Glomerular visceral epithelial cell (primary cell): Measurements from ENCODE around the gene SPATA12.

Experiments
- DNase-seq: peaks from one replicate; pipeline ENCODE4 v3.0.0-alpha.2; 2016; ENCODE audit errors: extremely low spot score

Gene SPATA12

GRCh38 chr3:57060089-57060821 lies at the start of gene SPATA12:
Gene SPATA12 (plus strand): TSS chr3:57060664. CDS start chr3:57073695, 13,031 bp downstream.
- DNase-seq: peak; percentile 90

GRCh38 chr3:57011022-57011421 lies 49.4 kb upstream of the SPATA12 start:
- no peak for DNase-seq

DNA sequence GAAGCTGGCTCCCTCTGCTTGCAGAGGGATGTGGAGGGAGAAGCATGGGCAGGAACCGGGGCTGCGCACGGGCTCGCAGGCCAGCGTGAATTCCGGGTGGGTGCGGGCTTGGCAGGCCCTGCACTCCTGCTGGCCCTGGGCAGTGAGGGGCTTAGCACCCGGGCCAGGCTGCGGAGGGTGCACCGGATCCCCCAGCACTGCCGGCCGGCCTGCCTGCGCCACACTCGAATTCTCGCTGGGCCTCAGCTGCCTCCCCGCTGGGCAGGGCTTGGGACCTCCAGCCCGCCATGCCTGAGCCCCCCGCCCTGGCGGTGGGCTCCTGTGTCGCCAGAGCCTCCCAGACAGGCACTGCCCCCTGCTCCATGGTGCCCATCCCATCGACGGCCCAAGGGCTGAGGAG lies 47.6 kb upstream of the SPATA12 start:
- DNase-seq: no peak

GRCh38 chr3:57015350-57015729 lies 45.1 kb upstream of the SPATA12 start:
- DNase-seq: no peak

GRCh38 chr3:57015912-57016311 lies 44.6 kb upstream of the SPATA12 start:
- DNase-seq: no peak

- DNase-seq: peak; percentile 15
Observed at GRCh38 chr3:57017459-57017845, 43.0 kb upstream of the SPATA12 start.

DNA sequence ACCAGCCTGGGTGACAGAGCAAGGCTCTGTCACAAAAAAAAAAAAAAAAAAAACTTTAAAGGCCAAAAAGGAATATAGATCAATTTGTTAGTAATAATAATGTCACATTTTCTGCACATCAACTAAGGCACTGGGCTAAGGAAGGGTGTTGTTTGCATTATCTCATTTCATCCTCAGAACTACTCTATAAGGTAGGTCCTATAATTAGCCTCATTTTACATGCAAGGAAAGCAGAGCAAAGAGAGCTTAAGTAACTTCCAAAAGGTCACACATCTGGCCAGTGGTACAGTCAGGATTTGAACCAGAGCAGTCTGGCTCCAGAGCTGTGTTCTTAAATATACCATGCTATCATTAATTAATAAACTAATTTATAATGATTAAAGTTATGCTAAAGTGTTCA lies 42.2 kb upstream of the SPATA12 start:
- no peak for DNase-seq

DNA sequence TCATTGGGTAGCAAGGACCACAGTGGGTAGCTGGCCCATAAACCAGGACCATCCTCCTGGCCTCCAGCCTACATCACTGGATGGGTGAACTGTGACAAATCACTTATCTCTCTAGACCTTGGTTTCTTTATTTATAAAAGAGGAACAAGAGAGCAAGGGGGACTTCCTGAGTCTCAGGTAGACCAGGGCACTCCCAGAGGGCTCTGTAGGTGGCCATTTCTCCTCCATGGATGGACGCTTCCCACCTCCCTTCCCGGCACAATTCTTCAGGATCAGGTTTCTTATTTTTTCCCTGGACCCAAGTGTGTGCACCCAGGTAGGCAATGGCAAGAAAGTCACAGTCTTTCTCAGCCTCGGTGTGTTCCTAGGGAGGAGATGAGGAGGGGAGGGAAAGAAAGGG lies 41.4 kb upstream of the SPATA12 start:
- no peak for DNase-seq

- DNase-seq: no peak
Observed at GRCh38 chr3:57025237-57025636, 35.2 kb upstream of the SPATA12 start.

DNA sequence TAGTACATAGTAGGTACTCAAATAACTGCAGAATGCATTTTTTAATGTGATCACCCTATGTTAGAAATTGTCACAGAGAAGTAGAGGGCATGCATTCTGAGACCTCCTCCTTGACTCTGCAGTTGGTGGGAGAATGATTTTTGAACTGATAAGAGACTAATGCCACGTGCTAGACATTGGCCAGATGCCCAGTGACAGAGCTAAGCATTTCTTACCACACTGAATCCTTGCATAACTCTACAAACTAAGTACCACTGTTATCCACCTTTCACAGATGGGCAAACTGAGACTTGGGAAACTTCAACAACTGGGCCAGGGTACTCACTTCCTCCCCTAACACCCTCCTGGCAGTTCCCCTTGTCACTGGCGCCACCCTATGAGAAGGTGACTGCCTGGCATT lies 33.5 kb upstream of the SPATA12 start:
- DNase-seq: peak; percentile 33

GRCh38 chr3:57029383-57029782 lies 31.1 kb upstream of the SPATA12 start:
- DNase-seq: no peak

DNA sequence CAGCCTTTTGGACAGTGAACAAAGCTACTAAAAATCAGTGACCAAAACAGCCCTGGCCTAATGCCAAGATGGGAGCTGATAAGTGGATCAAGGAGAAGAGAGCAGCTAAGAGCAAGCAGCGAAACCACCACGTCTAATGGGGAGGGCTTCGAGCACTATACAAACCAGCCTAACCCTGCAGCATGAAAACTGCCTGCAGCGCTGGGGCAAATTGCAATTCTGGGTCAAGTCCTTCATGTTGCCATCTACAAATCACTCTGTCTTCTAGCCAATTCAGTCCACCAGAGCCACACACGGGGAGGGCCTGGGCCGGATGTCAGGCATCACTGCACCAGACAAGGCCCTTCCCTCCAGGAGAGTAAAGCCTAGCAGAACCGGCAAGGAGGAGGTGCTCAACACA lies 30.5 kb upstream of the SPATA12 start:
- DNase-seq: peak; percentile 67

DNA sequence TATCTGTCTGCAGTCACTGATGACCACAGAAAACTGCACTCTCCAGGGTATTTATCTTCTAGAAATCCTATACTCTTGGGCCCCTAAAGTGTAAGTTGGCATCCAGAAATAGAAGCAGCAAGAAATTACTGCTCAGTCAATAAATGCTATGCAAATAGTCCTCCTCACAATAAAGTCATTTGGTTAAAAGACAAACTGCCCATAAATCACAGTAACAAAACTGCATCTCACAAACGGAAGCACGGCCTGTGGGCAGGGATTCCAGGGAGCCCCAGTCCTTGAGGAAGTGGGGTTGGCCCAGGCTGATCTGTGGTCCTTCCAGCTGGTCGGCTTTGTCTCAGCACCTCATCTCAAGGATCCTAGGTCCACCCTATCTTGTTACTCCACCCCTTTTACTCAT lies 29.7 kb upstream of the SPATA12 start:
- DNase-seq: no peak

GRCh38 chr3:57031631-57032541 lies 28.6 kb upstream of the SPATA12 start:
- DNase-seq: no peak

DNA sequence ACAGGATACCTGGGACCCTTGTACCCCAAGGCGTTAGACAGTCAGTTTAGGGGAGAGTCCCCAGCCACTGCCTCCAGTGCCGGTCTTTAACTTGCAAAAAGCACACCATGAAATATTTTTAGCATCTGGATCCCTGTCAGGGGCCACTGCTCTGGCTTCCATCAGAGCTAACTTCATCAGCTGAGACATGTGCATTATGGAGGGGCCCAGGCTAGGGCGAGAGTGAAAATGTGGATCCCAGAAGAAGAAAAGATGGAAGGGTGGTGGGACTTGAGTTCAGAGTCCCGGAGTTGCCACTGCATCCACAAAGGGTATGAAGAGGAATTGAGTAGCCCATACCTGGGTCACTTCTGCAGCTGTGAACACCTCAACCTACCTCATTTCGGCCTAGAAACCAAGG lies 23.5 kb upstream of the SPATA12 start:
- DNase-seq: no peak

DNA sequence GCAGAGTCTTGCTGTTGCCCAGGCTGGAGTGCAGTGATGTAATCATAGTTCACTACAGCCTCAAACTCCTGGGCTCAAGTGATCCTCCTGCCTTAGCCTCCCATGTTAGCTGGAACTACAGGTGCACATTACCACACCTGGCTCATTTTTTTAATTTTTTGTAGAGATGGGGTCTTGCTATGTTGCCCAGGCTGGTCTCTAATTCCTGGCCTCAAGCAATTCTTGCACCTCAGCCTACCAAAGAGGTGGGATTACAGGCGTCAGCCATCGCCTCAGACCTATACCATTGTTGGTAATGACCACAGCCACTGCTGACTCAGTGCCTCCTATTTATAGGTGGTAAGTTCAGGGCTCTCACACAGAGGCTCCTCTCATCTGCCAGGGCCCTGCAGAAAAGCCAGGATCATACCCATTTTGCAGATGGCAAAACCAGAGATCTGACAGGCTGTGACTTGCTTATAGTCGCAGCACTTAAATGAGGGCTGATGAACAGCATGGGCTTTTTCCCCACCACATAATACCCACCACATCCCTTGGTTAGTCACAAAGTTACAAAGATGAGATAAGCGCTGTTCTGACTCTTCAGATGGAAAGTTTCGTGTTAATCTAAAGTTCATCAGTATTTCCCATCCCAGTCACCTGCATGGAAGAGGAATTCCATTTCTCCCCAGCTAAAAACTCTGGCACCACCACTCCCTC lies 21.8 kb upstream of the SPATA12 start:
- no peak for DNase-seq

GRCh38 chr3:57041674-57042073 lies 18.8 kb upstream of the SPATA12 start:
- DNase-seq: no peak

GRCh38 chr3:57043518-57043917 lies 16.9 kb upstream of the SPATA12 start:
- DNase-seq: peak; percentile 56

GRCh38 chr3:57046101-57046765 lies 14.2 kb upstream of the SPATA12 start:
- DNase-seq: no peak

DNA sequence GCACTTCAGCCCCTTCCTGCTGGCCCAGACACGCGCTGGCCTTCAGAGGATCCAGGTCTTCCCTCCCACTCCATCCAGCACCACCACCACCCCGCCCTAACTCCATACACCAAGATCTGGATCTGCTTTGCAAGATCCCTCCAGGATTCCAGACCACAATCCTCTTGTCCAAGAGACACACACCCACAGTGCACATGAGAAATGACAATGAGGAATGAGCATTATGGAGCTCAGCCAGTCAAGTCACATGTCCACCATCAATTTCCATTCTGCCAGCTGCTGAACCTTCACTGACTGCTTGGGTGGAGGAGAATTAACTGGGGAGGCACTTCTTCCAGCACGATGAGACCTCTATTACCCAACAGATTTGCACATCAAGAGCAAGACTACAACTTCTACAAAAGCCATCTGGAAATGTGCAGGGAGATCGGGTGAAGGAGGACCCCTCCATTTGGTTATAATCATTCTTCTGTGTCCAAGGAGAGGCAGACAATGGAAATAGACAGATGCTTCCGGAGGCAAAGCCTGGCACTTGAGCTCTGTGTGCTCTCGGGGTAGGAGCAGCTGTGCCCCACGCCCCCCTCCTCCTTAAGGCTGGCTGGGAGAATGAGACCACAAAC lies 12.3 kb upstream of the SPATA12 start:
- no peak for DNase-seq

GRCh38 chr3:57048728-57049127 lies 11.7 kb upstream of the SPATA12 start:
- DNase-seq: no peak
